HL-60/S4 treated with retinoic acid at 250 ng/mL for 4 days and 3 days (cell line): Measurements from ENCODE around the gene HLF.

Experiments
- in situ Hi-C: fragments of 300-500 bp; cut with MboI; formaldehyde crosslinking; loops from 2 replicates; pipeline ENCODE4 v1.7.0; 2022; ENCODE audit warnings: low sequenced_read_pairs

Gene HLF

GRCh38 chr17:55304171-55304859 lies 39.6 kb downstream of the HLF start:
- in situ Hi-C loops: no loop called here

- in situ Hi-C loops: no loop called here
Measured at GRCh38 chr17:55305321-55306087, 40.7 kb downstream of the HLF start.

- in situ Hi-C loops: no loop called here
Measured at GRCh38 chr17:55307879-55308278, 43.1 kb downstream of the HLF start.

- in situ Hi-C loops: no loop called here
Measured at GRCh38 chr17:55308613-55309391, 44.0 kb downstream of the HLF start.

- in situ Hi-C loops: no loop called here
Measured at GRCh38 chr17:55311767-55312375, 47.1 kb downstream of the HLF start.

- in situ Hi-C loops: no loop called here
Measured at GRCh38 chr17:55312852-55313251, 48.1 kb downstream of the HLF start.

GRCh38 chr17:55314061-55314783 lies 49.5 kb downstream of the HLF start:
- in situ Hi-C loops: no loop called here

- in situ Hi-C loops: no loop called here
Measured at GRCh38 chr17:55314784-55315491, 50.2 kb downstream of the HLF start.

- in situ Hi-C loops: no loop called here
Measured at GRCh38 chr17:55316499-55316898, 51.7 kb downstream of the HLF start.

GRCh38 chr17:55317284-55317683 lies 52.5 kb downstream of the HLF start:
- in situ Hi-C loops: no loop called here

- in situ Hi-C loops: no loop called here
Measured at GRCh38 chr17:55318081-55318480, 53.3 kb downstream of the HLF start.

GRCh38 chr17:55318715-55319487 lies 54.1 kb downstream of the HLF start:
- in situ Hi-C loops: no loop called here

- in situ Hi-C loops: no loop called here
Measured at GRCh38 chr17:55319933-55320593, 55.3 kb downstream of the HLF start.

- in situ Hi-C loops: no loop called here
Measured at GRCh38 chr17:55320594-55321426, 56.0 kb downstream of the HLF start.

GRCh38 chr17:55321427-55322060 lies 56.8 kb downstream of the HLF start:
- in situ Hi-C loops: no loop called here

GRCh38 chr17:55322453-55322985 lies 57.8 kb downstream of the HLF start:
- in situ Hi-C loops: no loop called here
